HG03060 (cell line): ENCODE data around the gene DERA.
A peak's percentile ranks its signal among the peaks of the same experiment; 100 is the strongest.
"Not testable (repeated sequence)": the region's sequence is repeated elsewhere in the genome, so short reads cannot be mapped to it uniquely, and the experiment has no call there.

Experiments used
- ATAC-seq: cut with Tn5 transposase; IDR thresholded peaks from one replicate; pipeline ENCODE4 v1.9.1; 2021; ENCODE audit warnings: low read depth, moderate number of reproducible peaks; ENCODE audit not compliant: unreplicated experiment

DERA gene

GRCh38 chr12:16057351-16057751 is 146.2 kb downstream of the DERA start:
- ATAC-seq: not testable (repeated sequence)

- ATAC-seq: no peak
These were observed 151.5 kb downstream of the DERA start for GRCh38 chr12:16062611-16063010.

- ATAC-seq: no peak
These were observed 152.6 kb downstream of the DERA start for GRCh38 chr12:16063726-16064125.

- ATAC-seq: no peak
These were observed 159.0 kb downstream of the DERA start for GRCh38 chr12:16070113-16070512.

- ATAC-seq: no peak
These were observed 161.5 kb downstream of the DERA start for GRCh38 chr12:16072678-16073077.

GRCh38 chr12:16074894-16075293 is 163.8 kb downstream of the DERA start:
- no peak for ATAC-seq

- no peak for ATAC-seq
These were observed 164.8 kb downstream of the DERA start for GRCh38 chr12:16075887-16076286.

GRCh38 chr12:16076557-16076956 is 165.4 kb downstream of the DERA start:
- ATAC-seq: peak; percentile 44

- peak; percentile 7 for ATAC-seq
These were observed 165.9 kb downstream of the DERA start for GRCh38 chr12:16076970-16077522.

- no peak for ATAC-seq
These were observed 175.3 kb downstream of the DERA start for GRCh38 chr12:16086462-16086861.

GRCh38 chr12:16086942-16087341 is 175.8 kb downstream of the DERA start:
- no peak for ATAC-seq
